ENCODE data around the gene RAB6A. TPM values are rescaled to one million over a fixed set of nuclear protein-coding genes. Genes with fewer than 3 reads are reported as not detected.

Gene RAB6A
- total and polyA plus RNA-seq, 2 donors (not counting 3 experiments of a cell fraction or from before 2014, with no cell fraction given), result 45.0 to 130 TPM

DNA sequence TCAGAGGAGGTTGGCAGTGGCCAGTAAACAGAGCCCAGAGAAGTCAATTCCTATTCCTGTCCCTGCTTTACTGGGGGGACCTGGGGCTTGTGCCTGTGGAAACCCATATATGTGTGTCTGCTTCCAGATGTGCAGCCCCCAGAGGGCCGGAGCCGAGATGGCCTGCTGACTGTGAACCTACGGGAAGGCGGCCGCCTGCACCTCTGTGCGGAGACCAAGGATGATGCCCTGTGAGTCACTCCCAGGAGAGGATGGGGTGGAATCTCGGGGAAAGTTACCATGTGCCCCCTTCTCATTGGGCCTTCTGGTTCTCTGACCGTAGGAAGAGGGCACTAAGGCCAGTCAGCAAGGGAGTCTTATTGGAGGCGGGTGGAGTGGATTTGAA, 109.2 kb downstream of the RAB6A start:
- Histone ChIP-seq H3K9ac (replicated peaks; ENCODE audit: extremely low read depth, insufficient read depth, low read length) (no peak overlapping the region), H3K4me3 (replicated peaks in 1 of 3; ENCODE audit: insufficient read depth in 1 of 3, low read depth in 1 of 3, low read length in 3 of 3) (no peak overlapping the region), H4K20me1 (replicated peaks; ENCODE audit: control insufficient read depth, extremely low read depth, insufficient read depth, low read length) (no peaks in the 10 kb centered on the region), H3K4me2 (ENCODE audit: insufficient read depth, low read length) (no peak overlapping the region), H2AFZ (ENCODE audit: low read depth, low read length) (no peak overlapping the region), H3K79me2 (ENCODE audit: control insufficient read depth, insufficient read depth, low read length) (no peaks in the 10 kb centered on the region), H3K9me3 (replicated peaks; ENCODE audit: control insufficient read depth, insufficient read depth, low read length) (no peaks in the 10 kb centered on the region), H3K9me1 (replicated peaks; ENCODE audit: control insufficient read depth, extremely low read depth, insufficient read depth, low read length) (no peaks in the 10 kb centered on the region), H3K36me3 (ENCODE audit: control insufficient read depth in 2 of 2, extremely low read depth in 1 of 2, insufficient read depth in 2 of 2, low read length in 2 of 2) (no peaks in the 10 kb centered on the region), H3K27me3 (ENCODE audit: control insufficient read depth in 2 of 2, insufficient read depth in 2 of 2, low read length in 2 of 2) (peaks cover 0 to 8% of the 10 kb centered on the region in 2 experiments), H3K27ac (ENCODE audit: insufficient read depth, low read depth, low read length) (no peak overlapping the region), H3K4me1 (ENCODE audit: control insufficient read depth, extremely low read depth, insufficient read depth, low read length) (no peaks in the 10 kb centered on the region)
- no peak for FAIRE-seq
- TF ChIP-seq POLR2A (IDR thresholded peaks at IDR 0.05; ENCODE audit: low read depth, low read length), result no peak
- TF ChIP-seq EZH2 (IDR thresholded peaks at IDR 0.05; ENCODE audit: borderline replicate concordance, low read depth, low read length, severe bottlenecking), result no peak
- no peak for TF ChIP-seq GATA2 (IDR thresholded peaks at IDR 0.05; ENCODE audit: insufficient read depth, insufficient read length, low read depth, low read length)
- TF ChIP-seq, protein P1, sequence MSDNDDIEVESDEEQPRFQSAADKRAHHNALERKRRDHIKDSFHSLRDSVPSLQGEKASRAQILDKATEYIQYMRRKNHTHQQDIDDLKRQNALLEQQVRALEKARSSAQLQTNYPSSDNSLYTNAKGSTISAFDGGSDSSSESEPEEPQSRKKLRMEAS (IDR thresholded peaks at IDR 0.05; ENCODE audit: insufficient read depth, insufficient read length), result no peak
- TF ChIP-seq POLR2AphosphoS5 (IDR thresholded peaks at IDR 0.05; ENCODE audit: insufficient read depth, low read depth, low read length), result no peak
- TF ChIP-seq, protein P2, sequence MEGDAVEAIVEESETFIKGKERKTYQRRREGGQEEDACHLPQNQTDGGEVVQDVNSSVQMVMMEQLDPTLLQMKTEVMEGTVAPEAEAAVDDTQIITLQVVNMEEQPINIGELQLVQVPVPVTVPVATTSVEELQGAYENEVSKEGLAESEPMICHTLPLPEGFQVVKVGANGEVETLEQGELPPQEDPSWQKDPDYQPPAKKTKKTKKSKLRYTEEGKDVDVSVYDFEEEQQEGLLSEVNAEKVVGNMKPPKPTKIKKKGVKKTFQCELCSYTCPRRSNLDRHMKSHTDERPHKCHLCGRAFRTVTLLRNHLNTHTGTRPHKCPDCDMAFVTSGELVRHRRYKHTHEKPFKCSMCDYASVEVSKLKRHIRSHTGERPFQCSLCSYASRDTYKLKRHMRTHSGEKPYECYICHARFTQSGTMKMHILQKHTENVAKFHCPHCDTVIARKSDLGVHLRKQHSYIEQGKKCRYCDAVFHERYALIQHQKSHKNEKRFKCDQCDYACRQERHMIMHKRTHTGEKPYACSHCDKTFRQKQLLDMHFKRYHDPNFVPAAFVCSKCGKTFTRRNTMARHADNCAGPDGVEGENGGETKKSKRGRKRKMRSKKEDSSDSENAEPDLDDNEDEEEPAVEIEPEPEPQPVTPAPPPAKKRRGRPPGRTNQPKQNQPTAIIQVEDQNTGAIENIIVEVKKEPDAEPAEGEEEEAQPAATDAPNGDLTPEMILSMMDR (IDR thresholded peaks at IDR 0.05; ENCODE audit: extremely low read depth in 1 of 2, insufficient read depth in 1 of 2, low read depth in 1 of 2, low read length in 2 of 2), result no peak
- TF ChIP-seq FOS (IDR thresholded peaks at IDR 0.05; ENCODE audit: borderline replicate concordance, insufficient read depth, low read length), result no peak
- no peak for TF ChIP-seq JUN (IDR thresholded peaks at IDR 0.05; ENCODE audit: borderline replicate concordance, insufficient read depth, insufficient read length, low read depth)
- ChIA-PET CTCF (interaction anchor here (0.7 kb wide), 1 partner anchor 26 kb away, joined by 3 read pairs; no protein-coding TSS in a partner anchor), POLR2A (no interaction called here)
- intact Hi-C loops (cut with micrococcal nuclease) (no loop called here), dilution Hi-C loops (cut with MboI; ENCODE audit: extremely low pct_ligation_motif_present, low sequenced_read_pairs) (no loop called here)
- DNase-seq (ENCODE audit: low read depth, low spot score), result no peak
- BruUV-seq (replicated peaks), result no TSS peak
